Measurements from ENCODE around the gene SCN1B.

SCN1B gene

DNA sequence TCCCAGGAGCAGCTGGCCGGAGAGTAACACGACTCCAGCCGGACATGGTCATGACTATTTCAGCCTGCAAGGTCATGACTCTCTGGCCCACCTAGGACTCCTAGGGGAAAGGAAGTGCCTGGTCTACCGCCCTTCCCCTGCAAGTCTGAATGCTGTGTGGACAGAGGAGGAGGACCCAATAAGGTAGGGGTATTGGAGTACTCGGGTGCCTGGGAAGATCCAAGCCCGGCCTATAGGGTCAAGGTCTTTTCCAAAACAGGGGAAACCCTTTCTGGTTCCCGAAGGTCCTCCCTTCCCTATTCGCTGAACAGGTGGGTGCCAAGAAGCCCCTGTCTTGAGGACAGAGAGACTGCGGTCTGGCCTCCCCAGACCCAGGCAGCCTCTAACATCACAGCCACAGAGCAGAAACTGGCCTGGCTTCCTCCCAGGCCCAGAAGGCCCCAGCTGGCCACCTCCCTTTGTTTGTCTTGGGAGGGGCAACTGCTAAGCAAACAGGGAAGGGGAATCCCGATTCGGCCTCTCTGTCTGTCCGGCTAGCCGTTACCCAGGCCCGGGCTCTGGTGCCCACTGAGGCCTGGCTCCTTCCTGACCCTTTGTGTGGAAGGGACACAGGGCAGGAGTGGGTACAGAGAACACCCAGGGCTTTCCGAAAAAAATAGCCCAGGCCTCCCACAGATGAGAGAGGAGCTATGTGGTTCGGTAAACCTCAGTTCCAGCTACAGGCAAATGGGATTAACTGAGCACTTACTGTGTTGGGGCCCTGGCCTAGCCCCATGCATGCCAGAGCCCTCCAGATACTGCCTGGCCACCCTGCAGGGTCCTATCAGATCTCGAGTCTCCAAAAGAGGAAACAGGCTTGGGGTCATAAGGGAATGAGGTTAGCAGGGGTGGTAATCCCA lies 35.4 kb upstream of the SCN1B start:
- Histone ChIP-seq H3K9me3 (ENCODE audit: control insufficient read depth, insufficient read depth, low read depth, low read length) (peaks cover 4% of the 10 kb centered on the region; the same call in 1 of the 2 replicates), H3K36me3 (ENCODE audit: control insufficient read depth in 2 of 2, insufficient read depth in 1 of 2, low read length in 2 of 2) (no peaks in the 10 kb centered on the region; a peak in 1 of 3 replicates), H3K4me1 (ENCODE audit: control insufficient read depth, insufficient read depth, low read length) (peaks cover 17% of the 10 kb centered on the region), H3K4me3 (ENCODE audit: low read depth, low read length) (no peak overlapping the region), H3K27ac (ENCODE audit: extremely low read depth, low read depth, low read length) (no peak overlapping the region)
- POLR2A ChIA-PET = interaction anchor here (0.6 to 1.2 kb wide), 3 partner anchors 9 to 31 kb away, joined by 3 to 4 read pairs (median 3); no protein-coding TSS in a partner anchor
- peak; percentile 54; the same call in 1 of the 2 replicates for TF ChIP-seq ZNF664 (tag by site-specific recombination; IDR thresholded peaks at IDR 0.05)
- TF ChIP-seq TCF7L2 (IDR thresholded peaks at IDR 0.05; ENCODE audit: borderline replicate concordance, low read depth, low read length) = no peak
- TF ChIP-seq SETDB1 (IDR thresholded peaks at IDR 0.05; ENCODE audit: insufficient read length, low read length) = peak; percentile 46
- TF ChIP-seq, protein P1, sequence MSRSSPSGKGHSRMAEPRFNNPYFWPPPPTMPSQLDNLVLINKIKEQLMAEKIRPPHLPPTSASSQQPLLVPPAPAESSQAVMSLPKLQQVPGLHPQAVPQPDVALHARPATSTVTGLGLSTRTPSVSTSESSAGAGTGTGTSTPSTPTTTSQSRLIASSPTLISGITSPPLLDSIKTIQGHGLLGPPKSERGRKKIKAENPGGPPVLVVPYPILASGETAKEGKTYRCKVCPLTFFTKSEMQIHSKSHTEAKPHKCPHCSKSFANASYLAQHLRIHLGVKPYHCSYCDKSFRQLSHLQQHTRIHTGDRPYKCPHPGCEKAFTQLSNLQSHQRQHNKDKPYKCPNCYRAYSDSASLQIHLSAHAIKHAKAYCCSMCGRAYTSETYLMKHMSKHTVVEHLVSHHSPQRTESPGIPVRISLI (tag by site-specific recombination; IDR thresholded peaks at IDR 0.05) = 0 out of 2 replicates have a peak, but pooled peaks have one; percentile 38
- CTCF ChIA-PET = interaction anchor here (0.6 to 3.0 kb wide), 6 partner anchors 9 to 49 kb away, joined by 3 to 18 read pairs (median 4); no protein-coding TSS in a partner anchor

DNA sequence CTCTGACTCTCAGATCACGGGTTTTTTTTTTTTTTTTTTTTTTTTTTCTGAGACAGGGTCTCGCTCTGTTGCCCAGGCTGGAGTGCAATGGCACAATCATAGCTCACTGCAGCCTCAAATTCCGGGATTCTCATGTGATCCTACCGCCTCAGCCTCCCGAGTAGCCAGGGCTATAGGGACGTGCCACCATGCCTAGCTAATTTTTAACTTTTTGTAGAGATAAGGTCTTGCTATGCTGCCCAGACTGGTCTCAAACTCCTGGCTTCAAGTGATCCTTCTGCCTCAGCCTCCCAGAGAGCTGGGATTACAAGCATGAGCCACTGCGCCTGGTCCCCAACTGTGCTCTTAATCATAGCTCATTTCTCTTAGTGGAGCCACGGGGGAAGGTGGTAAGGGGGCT lies 34.7 kb upstream of the SCN1B start:
- Histone ChIP-seq H3K9me3 (ENCODE audit: control insufficient read depth, insufficient read depth, low read depth, low read length) (peaks cover 4% of the 10 kb centered on the region; the same call in 1 of the 2 replicates), H3K27ac (ENCODE audit: extremely low read depth, low read depth, low read length) (no peak overlapping the region), H3K36me3 (ENCODE audit: control insufficient read depth in 2 of 2, insufficient read depth in 1 of 2, low read length in 2 of 2) (no peaks in the 10 kb centered on the region; a peak in 1 of 3 replicates), H3K4me3 (ENCODE audit: low read depth, low read length) (no peak overlapping the region), H3K4me1 (ENCODE audit: control insufficient read depth, insufficient read depth, low read length) (peaks cover 17% of the 10 kb centered on the region)
- TF ChIP-seq ZNF350 (tag by site-specific recombination; IDR thresholded peaks at IDR 0.05) (no peak), ZNF121 (tag by site-specific recombination; IDR thresholded peaks at IDR 0.05) (peak; percentile 36; the same call in 1 of the 2 replicates), KLF8 (tag by site-specific recombination; IDR thresholded peaks at IDR 0.05) (no peak)
- TF ChIP-seq, protein P2, sequence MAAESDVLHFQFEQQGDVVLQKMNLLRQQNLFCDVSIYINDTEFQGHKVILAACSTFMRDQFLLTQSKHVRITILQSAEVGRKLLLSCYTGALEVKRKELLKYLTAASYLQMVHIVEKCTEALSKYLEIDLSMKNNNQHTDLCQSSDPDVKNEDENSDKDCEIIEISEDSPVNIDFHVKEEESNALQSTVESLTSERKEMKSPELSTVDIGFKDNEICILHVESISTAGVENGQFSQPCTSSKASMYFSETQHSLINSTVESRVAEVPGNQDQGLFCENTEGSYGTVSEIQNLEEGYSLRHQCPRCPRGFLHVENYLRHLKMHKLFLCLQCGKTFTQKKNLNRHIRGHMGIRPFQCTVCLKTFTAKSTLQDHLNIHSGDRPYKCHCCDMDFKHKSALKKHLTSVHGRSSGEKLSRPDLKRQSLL (tag by site-specific recombination; IDR thresholded peaks at IDR 0.05) = no peak
- ChIA-PET POLR2A (interaction anchor here (0.6 to 1.2 kb wide), 2 partner anchors 8 to 11 kb away, joined by 3 to 4 read pairs; no protein-coding TSS in a partner anchor), CTCF (interaction anchor here (1.1 to 2.3 kb wide), 4 partner anchors 10 to 49 kb away, joined by 3 to 12 read pairs (median 4); no protein-coding TSS in a partner anchor)

DNA sequence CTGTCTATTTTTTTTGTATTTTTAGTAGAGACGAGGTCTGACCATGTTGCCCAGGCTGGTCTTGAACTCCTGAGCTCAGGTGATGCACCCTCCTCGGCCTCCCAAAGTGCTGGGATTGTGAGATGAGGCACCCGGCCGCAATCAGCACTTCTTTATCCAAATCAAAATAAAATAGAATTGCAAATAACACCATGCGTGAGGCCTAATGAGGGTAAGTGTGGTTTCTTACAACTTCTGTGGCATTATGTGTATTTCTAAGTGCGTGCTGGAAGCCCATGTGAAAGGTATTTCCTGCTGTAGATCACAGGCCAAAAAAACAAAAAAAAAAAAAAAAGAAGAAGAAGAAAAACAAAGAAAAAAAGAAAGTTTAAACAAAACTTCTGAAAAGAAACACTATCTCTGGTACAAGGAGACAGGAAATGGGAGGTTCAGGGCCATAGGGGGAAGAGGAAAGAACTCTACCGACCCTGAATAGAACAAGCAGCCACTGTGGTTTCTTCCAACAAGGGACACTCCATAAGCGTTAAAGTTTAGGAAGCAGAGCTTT lies 33.1 kb upstream of the SCN1B start:
- TF ChIP-seq, protein P3, sequence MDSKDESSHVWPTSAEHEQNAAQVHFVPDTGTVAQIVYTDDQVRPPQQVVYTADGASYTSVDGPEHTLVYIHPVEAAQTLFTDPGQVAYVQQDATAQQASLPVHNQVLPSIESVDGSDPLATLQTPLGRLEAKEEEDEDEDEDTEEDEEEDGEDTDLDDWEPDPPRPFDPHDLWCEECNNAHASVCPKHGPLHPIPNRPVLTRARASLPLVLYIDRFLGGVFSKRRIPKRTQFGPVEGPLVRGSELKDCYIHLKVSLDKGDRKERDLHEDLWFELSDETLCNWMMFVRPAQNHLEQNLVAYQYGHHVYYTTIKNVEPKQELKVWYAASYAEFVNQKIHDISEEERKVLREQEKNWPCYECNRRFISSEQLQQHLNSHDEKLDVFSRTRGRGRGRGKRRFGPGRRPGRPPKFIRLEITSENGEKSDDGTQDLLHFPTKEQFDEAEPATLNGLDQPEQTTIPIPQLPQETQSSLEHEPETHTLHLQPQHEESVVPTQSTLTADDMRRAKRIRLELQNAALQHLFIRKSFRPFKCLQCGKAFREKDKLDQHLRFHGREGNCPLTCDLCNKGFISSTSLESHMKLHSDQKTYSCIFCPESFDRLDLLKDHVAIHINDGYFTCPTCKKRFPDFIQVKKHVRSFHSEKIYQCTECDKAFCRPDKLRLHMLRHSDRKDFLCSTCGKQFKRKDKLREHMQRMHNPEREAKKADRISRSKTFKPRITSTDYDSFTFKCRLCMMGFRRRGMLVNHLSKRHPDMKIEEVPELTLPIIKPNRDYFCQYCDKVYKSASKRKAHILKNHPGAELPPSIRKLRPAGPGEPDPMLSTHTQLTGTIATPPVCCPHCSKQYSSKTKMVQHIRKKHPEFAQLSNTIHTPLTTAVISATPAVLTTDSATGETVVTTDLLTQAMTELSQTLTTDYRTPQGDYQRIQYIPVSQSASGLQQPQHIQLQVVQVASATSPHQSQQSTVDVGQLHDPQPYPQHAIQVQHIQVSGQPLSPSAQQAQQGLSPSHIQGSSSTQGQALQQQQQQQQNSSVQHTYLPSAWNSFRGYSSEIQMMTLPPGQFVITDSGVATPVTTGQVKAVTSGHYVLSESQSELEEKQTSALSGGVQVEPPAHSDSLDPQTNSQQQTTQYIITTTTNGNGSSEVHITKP (tag by site-specific recombination; IDR thresholded peaks at IDR 0.05) = peak; percentile 65
- 0 out of 2 replicates have a peak, but pooled peaks have one; percentile 11 for TF ChIP-seq PRDM1 (tag by site-specific recombination; IDR thresholded peaks at IDR 0.05)
- no peak for TF ChIP-seq ZNF610 (tag by site-specific recombination; IDR thresholded peaks at IDR 0.05; ENCODE audit: borderline replicate concordance)
- TF ChIP-seq KLF9 (tag by site-specific recombination; IDR thresholded peaks at IDR 0.05; ENCODE audit: low read depth) = no peak
- TF ChIP-seq, protein P4, sequence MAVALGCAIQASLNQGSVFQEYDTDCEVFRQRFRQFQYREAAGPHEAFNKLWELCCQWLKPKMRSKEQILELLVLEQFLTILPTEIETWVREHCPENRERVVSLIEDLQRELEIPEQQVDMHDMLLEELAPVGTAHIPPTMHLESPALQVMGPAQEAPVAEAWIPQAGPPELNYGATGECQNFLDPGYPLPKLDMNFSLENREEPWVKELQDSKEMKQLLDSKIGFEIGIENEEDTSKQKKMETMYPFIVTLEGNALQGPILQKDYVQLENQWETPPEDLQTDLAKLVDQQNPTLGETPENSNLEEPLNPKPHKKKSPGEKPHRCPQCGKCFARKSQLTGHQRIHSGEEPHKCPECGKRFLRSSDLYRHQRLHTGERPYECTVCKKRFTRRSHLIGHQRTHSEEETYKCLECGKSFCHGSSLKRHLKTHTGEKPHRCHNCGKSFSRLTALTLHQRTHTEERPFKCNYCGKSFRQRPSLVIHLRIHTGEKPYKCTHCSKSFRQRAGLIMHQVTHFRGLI (tag by site-specific recombination; IDR thresholded peaks at IDR 0.05) = no peak
- Histone ChIP-seq H3K9me3 (ENCODE audit: control insufficient read depth, insufficient read depth, low read depth, low read length) (no peaks in the 10 kb centered on the region), H3K4me1 (ENCODE audit: control insufficient read depth, insufficient read depth, low read length) (peaks cover 25% of the 10 kb centered on the region), H3K36me3 (ENCODE audit: control insufficient read depth in 2 of 2, insufficient read depth in 1 of 2, low read length in 2 of 2) (peaks cover 5 to 8% of the 10 kb centered on the region in 2 experiments; a peak in 2 of 3 replicates), H3K27ac (ENCODE audit: extremely low read depth, low read depth, low read length) (no peak overlapping the region), H3K4me3 (ENCODE audit: low read depth, low read length) (no peak overlapping the region)
- ChIA-PET CTCF (interaction anchor here (0.9 to 2.3 kb wide), 3 partner anchors 10 to 139 kb away, joined by 3 to 12 read pairs (median 4); no protein-coding TSS in a partner anchor), POLR2A (interaction anchor here (0.7 kb wide), 1 partner anchor 216 kb away, joined by 5 read pairs; no protein-coding TSS in a partner anchor)

Measured in HEK293 (cell line).